Keratinocyte (primary cell): ENCODE data around the gene TPPP3. TPM values are rescaled to one million over a fixed set of nuclear protein-coding genes. Genes with fewer than 3 reads are reported as not detected.

ENCODE experiments used
- DNase-seq: peaks from one replicate; pipeline ENCODE4 v3.0.0-alpha.2; 2011; ENCODE audit warnings: low read depth, missing footprints, low spot score
- FAIRE-seq: peaks from 2 replicates; lab custom pipeline; 2011; peaks lifted over from hg19 to GRCh38; lab: Jason Lieb, UNC
- H2AFZ ChIP-seq: 2 replicates; pipeline ENCODE4 v1.6.0; 2012; ENCODE audit warnings: low read length, control low read depth, inconsistent platforms; ENCODE audit not compliant: control insufficient read depth
- H3K27ac ChIP-seq: 2 replicates; pipeline ENCODE4 v1.5.1; 2011; ENCODE audit warnings: low read length; ENCODE audit not compliant: control insufficient read depth, insufficient read depth
- H3K27me3 ChIP-seq: 3 replicates; pipeline ENCODE4 v1.6.0; 2011; ENCODE audit warnings: low read length; ENCODE audit not compliant: control insufficient read depth, insufficient read depth; ENCODE audit errors: extremely low read depth
- H3K36me3 ChIP-seq, 2 experiments: 2 replicates in 1 of 2; 3 replicates in 1 of 2; pipeline ENCODE4 v1.5.1; 2011; ENCODE audit warnings: low read length in 2 of 2, mild to moderate bottlenecking in 1 of 2; ENCODE audit not compliant: control insufficient read depth in 2 of 2, insufficient read depth in 2 of 2; ENCODE audit errors: extremely low read depth in 1 of 2
- H3K4me1 ChIP-seq: 3 replicates; pipeline ENCODE4 v1.5.1; 2011; ENCODE audit warnings: low read length; ENCODE audit not compliant: control insufficient read depth, insufficient read depth; ENCODE audit errors: extremely low read depth
- H3K4me2 ChIP-seq: 3 replicates; pipeline ENCODE4 v1.6.0; 2011; ENCODE audit warnings: low read depth, low read length; ENCODE audit not compliant: control insufficient read depth, insufficient read depth; ENCODE audit errors: extremely low read depth
- H3K4me3 ChIP-seq, 3 experiments: fragments of 200-600 bp in 1 of 3; sonication (generic) in 1 of 3; 2 replicates in 2 of 3; 3 replicates in 1 of 3; pipeline ENCODE4 v1.5.1; 2011 to 2016; ENCODE audit warnings: low read length in 3 of 3, mild to moderate bottlenecking in 3 of 3, control low read depth in 2 of 3, inconsistent platforms in 1 of 3, low read depth in 1 of 3, mixed read lengths in 1 of 3, mixed run types in 1 of 3, moderate library complexity in 1 of 3; ENCODE audit not compliant: control insufficient read depth in 2 of 3, insufficient read depth in 2 of 3; ENCODE audit errors: extremely low read depth in 1 of 3
- H3K79me2 ChIP-seq: 2 replicates; pipeline ENCODE4 v1.6.0; 2012; ENCODE audit warnings: low read length; ENCODE audit not compliant: control insufficient read depth, insufficient read depth
- H3K9ac ChIP-seq: 3 replicates; pipeline ENCODE4 v1.6.0; 2011; ENCODE audit warnings: low read length; ENCODE audit not compliant: control insufficient read depth, insufficient read depth; ENCODE audit errors: extremely low read depth
- H3K9me1 ChIP-seq: 3 replicates; pipeline ENCODE4 v1.6.0; 2011; ENCODE audit warnings: low read length; ENCODE audit not compliant: control insufficient read depth, insufficient read depth; ENCODE audit errors: extremely low read depth
- H3K9me3 ChIP-seq: 2 replicates; pipeline ENCODE4 v1.5.1; 2012; ENCODE audit warnings: low read depth, low read length; ENCODE audit not compliant: control insufficient read depth
- H4K20me1 ChIP-seq: 3 replicates; pipeline ENCODE4 v1.6.0; 2011; ENCODE audit warnings: low read length; ENCODE audit not compliant: control insufficient read depth, insufficient read depth; ENCODE audit errors: extremely low read depth
- EZH2 ChIP-seq: IDR thresholded peaks from one replicate; pipeline ENCODE4 v1.6.1; 2012; ENCODE audit warnings: inconsistent platforms, mild to moderate bottlenecking, low read length, moderate library complexity
- dilution Hi-C: fragments of 300-500 bp; cut with MboI; formaldehyde crosslinking; loops from one replicate; pipeline ENCODE4 v1.7.0; 2020; ENCODE audit warnings: low sequenced_read_pairs; ENCODE audit not compliant: extremely low pct_ligation_motif_present
- polyA plus RNA-seq, 5 experiments: library from polyadenylated mRNA; depleted of rRNA in 3 of 5; stranded (reverse) in 3 of 5; stranded (forward) in 1 of 5; unstranded in 1 of 5; fragments of >200 nt; gene quantifications; 1 replicate in 1 of 5; 2 replicates in 3 of 5; 3 replicates in 1 of 5; pipeline versions ENCODE4 v1.2.1 to v1.2.3, GENCODE V29; 2011 to 2012; ENCODE audit warnings: missing spikeins in 2 of 5, low read depth in 1 of 5, low replicate concordance in 1 of 5
- TF ChIP-seq, protein P1 (sequence below), 3 experiments: IDR thresholded peaks in 1 of 3; conservative IDR thresholded peaks in 1 of 3; optimal IDR thresholded peaks in 1 of 3; 2 replicates in 2 of 3; 3 replicates in 1 of 3; pipeline versions ENCODE3 to v1.5.1; 2011; ENCODE audit warnings: low read length in 3 of 3, mild to moderate bottlenecking in 3 of 3, moderate library complexity in 2 of 3, control low read depth in 1 of 3, inconsistent platforms in 1 of 3; ENCODE audit not compliant: insufficient read depth in 2 of 3; ENCODE audit errors: extremely low read depth in 1 of 3

Gene TPPP3
- polyA plus RNA-seq, 1 donor (not counting 4 experiments of a cell fraction or from before 2014, with no cell fraction given) = 0.96 TPM

DNA sequence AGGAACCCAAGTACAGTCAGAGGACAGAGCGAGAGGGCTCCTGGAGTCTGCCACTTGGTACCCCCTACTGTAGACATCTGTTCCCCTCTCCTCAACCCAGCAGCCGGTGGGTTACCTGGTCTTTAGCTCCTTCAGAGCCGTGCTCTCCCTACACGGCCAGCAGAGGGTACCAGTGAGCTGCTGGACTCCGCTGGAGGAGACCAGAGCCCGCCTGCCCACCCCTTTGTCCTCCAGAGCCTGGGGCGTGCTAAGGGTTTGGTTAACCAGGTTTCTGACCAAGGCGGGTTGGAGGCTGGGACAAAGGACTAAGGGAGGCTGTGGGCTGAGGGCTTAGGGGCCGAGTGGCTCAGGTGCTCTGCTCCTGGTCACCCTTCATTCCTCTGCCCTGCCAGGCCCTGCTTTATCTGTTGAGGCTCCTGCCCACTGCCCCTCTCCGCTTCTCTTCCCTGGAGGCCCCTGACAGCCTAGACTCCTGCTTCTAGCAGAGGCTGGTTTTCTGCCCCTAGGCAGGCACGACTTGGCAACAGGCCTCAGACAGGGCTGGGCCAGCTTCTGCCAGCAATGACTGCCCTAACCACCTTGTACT is 34.9 kb upstream of the TPPP3 start:
- Histone ChIP-seq H3K36me3 (no peaks in the 10 kb centered on the region), H3K79me2 (no peaks in the 10 kb centered on the region), H3K4me1 (peaks cover 12% of the 10 kb centered on the region), H3K4me2 (no peak overlapping the region), H3K9me3 (no peaks in the 10 kb centered on the region), H2AFZ (no peak overlapping the region), H3K27ac (no peak overlapping the region), H3K4me3 (no peak overlapping the region), H4K20me1 (peaks cover 7% of the 10 kb centered on the region), H3K27me3 (peaks cover 34% of the 10 kb centered on the region), H3K9ac (no peak overlapping the region), H3K9me1 (no peaks in the 10 kb centered on the region)
- FAIRE-seq (no peak), DNase-seq (no peak)
- dilution Hi-C loops = no loop called here
- no peak for TF ChIP-seq EZH2
- TF ChIP-seq, protein P1, sequence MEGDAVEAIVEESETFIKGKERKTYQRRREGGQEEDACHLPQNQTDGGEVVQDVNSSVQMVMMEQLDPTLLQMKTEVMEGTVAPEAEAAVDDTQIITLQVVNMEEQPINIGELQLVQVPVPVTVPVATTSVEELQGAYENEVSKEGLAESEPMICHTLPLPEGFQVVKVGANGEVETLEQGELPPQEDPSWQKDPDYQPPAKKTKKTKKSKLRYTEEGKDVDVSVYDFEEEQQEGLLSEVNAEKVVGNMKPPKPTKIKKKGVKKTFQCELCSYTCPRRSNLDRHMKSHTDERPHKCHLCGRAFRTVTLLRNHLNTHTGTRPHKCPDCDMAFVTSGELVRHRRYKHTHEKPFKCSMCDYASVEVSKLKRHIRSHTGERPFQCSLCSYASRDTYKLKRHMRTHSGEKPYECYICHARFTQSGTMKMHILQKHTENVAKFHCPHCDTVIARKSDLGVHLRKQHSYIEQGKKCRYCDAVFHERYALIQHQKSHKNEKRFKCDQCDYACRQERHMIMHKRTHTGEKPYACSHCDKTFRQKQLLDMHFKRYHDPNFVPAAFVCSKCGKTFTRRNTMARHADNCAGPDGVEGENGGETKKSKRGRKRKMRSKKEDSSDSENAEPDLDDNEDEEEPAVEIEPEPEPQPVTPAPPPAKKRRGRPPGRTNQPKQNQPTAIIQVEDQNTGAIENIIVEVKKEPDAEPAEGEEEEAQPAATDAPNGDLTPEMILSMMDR (optimal IDR thresholded peaks at IDR 0.05 in 1 of 3, IDR thresholded peaks at IDR 0.05 in 1 of 3, conservative IDR thresholded peaks at IDR 0.05 in 1 of 3; ENCODE audit: extremely low read depth in 1 of 3, insufficient read depth in 2 of 3, low read length in 3 of 3) = peak; percentile 84 to 95 (median 90)

DNA sequence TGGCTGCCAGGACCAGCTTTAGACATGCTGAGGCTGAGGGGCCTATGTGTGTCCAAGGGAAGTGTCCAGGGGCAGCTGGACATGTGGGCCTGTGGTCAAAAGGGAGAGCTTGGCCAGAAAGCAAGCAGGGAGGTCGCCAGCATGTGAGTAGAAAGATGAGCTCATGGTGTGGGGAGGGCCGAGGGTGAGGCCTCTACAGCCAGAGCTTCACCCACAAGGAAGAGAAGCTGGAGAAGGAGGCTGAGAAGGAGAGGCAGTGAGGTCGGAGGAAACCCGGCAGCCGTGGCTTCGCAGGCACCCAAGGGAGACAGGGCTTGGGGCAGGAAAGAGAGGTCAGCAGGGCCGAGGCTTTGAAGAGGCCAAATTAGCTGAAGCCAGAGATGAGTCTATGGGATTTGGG is 33.7 kb upstream of the TPPP3 start:
- Histone ChIP-seq H3K4me1 (peaks cover 12% of the 10 kb centered on the region), H3K27me3 (peaks cover 34% of the 10 kb centered on the region), H3K27ac (no peak overlapping the region), H3K4me2 (no peak overlapping the region), H2AFZ (no peak overlapping the region), H3K9ac (no peak overlapping the region), H3K4me3 (no peak overlapping the region), H4K20me1 (peaks cover 7% of the 10 kb centered on the region), H3K9me3 (no peaks in the 10 kb centered on the region), H3K79me2 (no peaks in the 10 kb centered on the region), H3K36me3 (no peaks in the 10 kb centered on the region), H3K9me1 (no peaks in the 10 kb centered on the region)
- TF ChIP-seq, protein P1 (optimal IDR thresholded peaks at IDR 0.05 in 1 of 3, IDR thresholded peaks at IDR 0.05 in 1 of 3, conservative IDR thresholded peaks at IDR 0.05 in 1 of 3; ENCODE audit: extremely low read depth in 1 of 3, insufficient read depth in 2 of 3, low read length in 3 of 3) = no peak
- TF ChIP-seq EZH2 = no peak
- DNase-seq (no peak), FAIRE-seq (no peak)
- dilution Hi-C loops = no loop called here
